BE2C (cell line): ENCODE measurements around the gene IFI16.
"Not testable (repeated sequence)": the region's sequence is repeated elsewhere in the genome, so short reads cannot be mapped to it uniquely, and the experiment has no call there.

ENCODE experiments used
- DNase-seq: peaks from one replicate; pipeline ENCODE4 v3.0.0-alpha.2; 2020
- H3K27me3 ChIP-seq: fragments of 250-450 bp; sonication (Bioruptor Pico); 2 replicates; pipeline ENCODE4 v1.5.1; 2020; ENCODE audit warnings: mild to moderate bottlenecking
- H3K36me3 ChIP-seq: fragments of 250-450 bp; sonication (Bioruptor Pico); 2 replicates; pipeline ENCODE4 v1.5.1; 2020; ENCODE audit warnings: mild to moderate bottlenecking
- H3K4me1 ChIP-seq: fragments of 250-450 bp; sonication (Bioruptor Pico); 2 replicates; pipeline ENCODE4 v1.5.1; 2020
- H3K4me3 ChIP-seq: 2 replicates; pipeline ENCODE4 v1.5.1; 2011; ENCODE audit warnings: low read depth, low read length
- H3K9me3 ChIP-seq: fragments of 250-450 bp; sonication (Bioruptor Pico); 2 replicates; pipeline ENCODE4 v1.5.1; 2020
- CTCF ChIP-seq: IDR thresholded peaks from 2 replicates; pipeline ENCODE4 v1.5.1; 2012; ENCODE audit warnings: mild to moderate bottlenecking, low read depth, low read length

IFI16 gene

GRCh38 chr1:159091180-159091560 lies 81.5 kb downstream of the IFI16 start:
- Histone ChIP-seq H3K4me3 (no peak overlapping the region), H3K4me1 (no peaks in the 10 kb centered on the region), H3K27me3 (no peaks in the 10 kb centered on the region), H3K36me3 (no peaks in the 10 kb centered on the region), H3K9me3 (no peaks in the 10 kb centered on the region)
- no peak for TF ChIP-seq CTCF
- DNase-seq, result no peak

DNA sequence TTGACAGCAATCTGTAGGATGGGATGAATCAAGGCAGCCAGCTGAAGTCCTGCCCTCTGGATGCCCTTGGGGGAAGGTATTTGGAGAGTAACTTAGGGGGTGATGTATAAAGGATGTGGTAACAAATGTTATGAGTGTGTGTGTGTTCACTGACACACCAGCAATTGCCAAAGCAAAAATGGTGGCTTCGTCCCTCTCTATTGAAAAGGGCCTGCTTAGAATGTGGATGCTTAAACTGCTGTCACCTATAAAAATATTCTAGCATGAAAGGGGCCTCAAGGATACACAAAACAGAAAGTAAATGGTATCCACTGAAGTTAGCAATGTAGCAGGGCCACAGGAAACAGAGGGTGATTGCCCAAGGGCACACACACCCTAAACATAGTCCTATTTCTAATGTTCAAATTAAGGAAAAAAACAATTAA lies 81.9 kb downstream of the IFI16 start:
- no peak for DNase-seq
- no peak for TF ChIP-seq CTCF
- H3K4me3 ChIP-seq, result no peak overlapping the region
- no peaks in the 10 kb centered on the region for H3K9me3 ChIP-seq
- no peaks in the 10 kb centered on the region for H3K4me1 ChIP-seq
- H3K36me3 ChIP-seq, result no peaks in the 10 kb centered on the region
- no peaks in the 10 kb centered on the region for H3K27me3 ChIP-seq

DNA sequence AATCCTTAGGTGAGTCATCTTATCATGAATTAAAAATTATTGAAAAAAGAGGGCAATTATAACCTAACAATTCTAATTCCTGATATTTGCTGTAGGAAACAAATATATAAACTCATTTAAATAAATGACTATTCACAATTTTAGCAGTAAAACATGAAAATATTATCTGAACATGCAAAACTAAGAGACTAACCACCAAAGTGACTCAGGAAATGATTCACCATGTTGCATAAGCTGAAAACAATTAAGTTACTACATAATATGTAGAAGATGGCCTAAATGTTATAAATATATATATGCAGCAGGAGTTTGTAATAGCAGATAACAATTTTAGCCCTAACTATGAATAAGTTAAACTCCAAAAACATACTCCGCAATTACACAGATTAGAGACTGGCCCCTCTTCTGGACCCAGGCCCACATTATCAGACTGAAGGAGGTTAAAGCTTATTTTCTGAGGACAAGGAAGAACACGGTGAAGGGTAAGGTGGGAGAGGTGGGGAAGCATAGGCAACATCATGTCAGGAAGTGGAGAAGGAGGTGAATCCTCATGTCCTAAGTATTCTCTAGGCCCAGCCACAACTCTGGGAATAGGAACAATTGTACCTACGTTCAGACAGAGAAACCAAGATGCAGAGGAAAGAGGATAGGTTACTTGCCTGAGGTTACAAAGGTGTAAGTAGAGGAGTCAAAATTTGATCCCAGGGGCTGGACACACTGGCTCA lies 82.5 kb downstream of the IFI16 start:
- no peak for TF ChIP-seq CTCF
- Histone ChIP-seq H3K4me1 (no peaks in the 10 kb centered on the region), H3K27me3 (no peaks in the 10 kb centered on the region), H3K4me3 (no peak overlapping the region), H3K36me3 (no peaks in the 10 kb centered on the region), H3K9me3 (no peaks in the 10 kb centered on the region)
- DNase-seq, result no peak

- no peaks in the 10 kb centered on the region for H3K9me3 ChIP-seq
These were observed 88.9 kb downstream of the IFI16 start for GRCh38 chr1:159098596-159098995.

GRCh38 chr1:159100589-159100988 lies 90.9 kb downstream of the IFI16 start:
- no peaks in the 10 kb centered on the region for H3K9me3 ChIP-seq
- H3K36me3 ChIP-seq, result no peaks in the 10 kb centered on the region
- H3K4me1 ChIP-seq, result no peaks in the 10 kb centered on the region
- H3K27me3 ChIP-seq, result no peaks in the 10 kb centered on the region
- no peak for TF ChIP-seq CTCF
- H3K4me3 ChIP-seq, result no peak overlapping the region
- no peak for DNase-seq

More at GRCh38 chr1:159098596-159098995, 88.9 kb downstream of the IFI16 start:
- Histone ChIP-seq H3K4me3 (no peak overlapping the region), H3K36me3 (no peaks in the 10 kb centered on the region), H3K27me3 (no peaks in the 10 kb centered on the region), H3K4me1 (no peaks in the 10 kb centered on the region)
- no peak for DNase-seq
- no peak for TF ChIP-seq CTCF

GRCh38 chr1:159103021-159103420 lies 93.3 kb downstream of the IFI16 start:
- H3K9me3 ChIP-seq, DNase-seq, H3K4me1 ChIP-seq, H3K27me3 ChIP-seq, H3K36me3 ChIP-seq, H3K4me3 ChIP-seq: not testable (repeated sequence)
